HG02678 (cell line): ENCODE data around the gene XIRP1.
"Not testable (repeated sequence)": the region's sequence is repeated elsewhere in the genome, so short reads cannot be mapped to it uniquely, and the experiment has no call there.

Experiments used
- ATAC-seq: cut with Tn5 transposase; IDR thresholded peaks from one replicate; pipeline ENCODE4 v1.9.1; 2021; ENCODE audit warnings: mild to moderate bottlenecking, moderate library complexity; ENCODE audit not compliant: unreplicated experiment

The XIRP1 gene

GRCh38 chr3:39185959-39186691, 6.3 kb downstream of the XIRP1 start:
- no peak for ATAC-seq

DNA sequence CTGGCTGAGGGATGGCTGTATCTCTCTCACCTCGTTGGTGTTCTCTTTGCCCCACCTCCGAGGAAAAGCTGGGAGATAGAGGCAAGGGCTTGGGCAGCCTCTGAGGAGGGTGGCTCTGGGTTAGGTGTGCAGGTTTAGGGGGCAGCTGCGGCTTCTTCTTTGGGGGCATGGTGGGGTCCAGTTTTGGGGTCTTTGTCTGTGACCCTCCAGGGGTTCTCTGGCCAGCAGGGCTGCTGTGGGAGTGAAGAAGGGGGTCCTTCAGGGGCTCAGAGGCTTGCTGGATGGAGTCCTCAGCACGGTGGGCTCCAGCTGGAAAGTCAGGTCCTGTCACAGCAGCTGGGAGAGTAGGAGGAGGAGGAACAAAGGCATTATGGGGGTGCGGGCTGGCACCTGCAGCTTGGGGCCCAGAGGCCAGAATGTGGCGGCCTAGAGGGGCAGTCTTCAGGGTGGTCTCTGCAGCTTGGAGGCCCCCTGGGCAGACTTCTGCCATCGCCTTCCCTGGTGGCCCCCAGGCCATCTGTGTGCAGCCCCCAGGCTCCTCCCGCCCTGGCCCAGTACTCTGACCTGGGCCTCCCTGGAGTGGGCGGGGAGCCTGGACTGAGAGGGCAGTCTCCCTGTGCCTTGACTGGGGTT, 7.0 kb downstream of the XIRP1 start:
- no peak for ATAC-seq

- ATAC-seq, result no peak
Measured at GRCh38 chr3:39184968-39185285, 7.5 kb downstream of the XIRP1 start.

- no peak for ATAC-seq
Measured at GRCh38 chr3:39184081-39184967, 8.1 kb downstream of the XIRP1 start.

- no peak for ATAC-seq
Measured at GRCh38 chr3:39183211-39184080, 8.9 kb downstream of the XIRP1 start.

DNA sequence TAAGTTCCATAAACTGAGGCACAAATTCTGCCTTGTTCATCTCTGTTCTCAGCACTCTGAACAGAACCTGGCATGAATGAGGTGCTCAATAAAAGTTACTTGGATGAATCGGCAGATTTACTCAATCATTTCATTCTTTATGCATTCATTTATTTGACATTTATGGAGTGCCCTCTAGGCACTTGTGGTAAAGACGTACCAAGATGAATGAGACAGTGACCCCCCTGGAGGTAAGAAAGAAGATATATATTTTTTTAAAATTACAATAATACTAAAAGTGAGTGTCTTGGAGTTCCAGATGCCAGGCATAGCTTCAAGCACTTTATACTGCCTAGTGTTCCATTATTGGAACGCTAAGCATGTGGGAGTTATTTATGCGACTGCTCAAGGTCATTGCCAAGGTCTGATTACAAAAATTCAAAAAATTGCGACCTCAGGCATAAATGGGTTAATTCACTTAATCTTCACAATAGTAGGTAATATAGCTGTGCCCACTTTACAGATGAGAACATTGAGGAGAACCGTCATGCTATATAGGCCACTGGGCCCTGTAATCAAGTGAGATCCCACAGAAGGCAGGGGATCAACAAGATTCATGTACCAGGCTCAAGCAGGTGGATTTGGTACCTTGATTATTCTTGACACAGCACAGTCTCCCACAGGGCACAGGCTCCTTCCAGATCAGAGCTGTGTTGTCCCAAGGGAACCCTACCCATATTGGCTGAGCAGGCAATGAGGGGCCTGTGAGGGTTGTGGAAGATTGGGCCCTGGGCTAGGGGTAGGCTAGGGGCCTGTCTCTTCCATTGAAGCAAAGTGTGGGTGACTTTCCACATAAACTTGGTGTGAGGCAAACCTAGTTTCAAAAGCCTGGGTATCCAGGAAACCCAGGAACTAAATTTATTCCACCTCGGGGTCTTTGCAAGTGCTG, 10.7 kb downstream of the XIRP1 start:
- no peak for ATAC-seq

- ATAC-seq, result peak; percentile 89
Measured at GRCh38 chr3:39180546-39181346, 11.6 kb downstream of the XIRP1 start.

DNA sequence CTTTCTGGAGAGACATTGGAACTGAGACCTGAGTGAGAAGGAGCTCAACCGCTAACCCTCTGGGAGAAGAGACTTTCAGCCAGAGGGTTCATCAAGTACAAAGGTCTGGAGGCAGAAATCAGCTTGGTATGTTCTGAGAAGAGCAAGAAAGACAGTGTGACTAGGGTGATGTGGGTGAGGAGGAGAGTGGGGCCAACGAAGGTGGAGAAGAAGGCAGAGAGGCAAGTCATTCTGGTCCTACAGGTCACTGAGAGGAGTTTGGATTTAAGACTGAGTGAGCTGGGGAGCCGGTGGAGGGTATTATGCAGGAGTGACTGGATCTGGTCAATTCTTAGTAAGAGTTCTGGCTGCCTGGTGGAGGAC, 12.2 kb downstream of the XIRP1 start:
- ATAC-seq, result no peak

GRCh38 chr3:39178553-39178952, 13.8 kb downstream of the XIRP1 start:
- no peak for ATAC-seq

- ATAC-seq, result peak; percentile 45
Measured at GRCh38 chr3:39177708-39178332, 14.6 kb downstream of the XIRP1 start.

- ATAC-seq, result no peak
Measured at GRCh38 chr3:39176025-39176714, 16.2 kb downstream of the XIRP1 start.

GRCh38 chr3:39173318-39174125, 18.9 kb downstream of the XIRP1 start:
- no peak for ATAC-seq

DNA sequence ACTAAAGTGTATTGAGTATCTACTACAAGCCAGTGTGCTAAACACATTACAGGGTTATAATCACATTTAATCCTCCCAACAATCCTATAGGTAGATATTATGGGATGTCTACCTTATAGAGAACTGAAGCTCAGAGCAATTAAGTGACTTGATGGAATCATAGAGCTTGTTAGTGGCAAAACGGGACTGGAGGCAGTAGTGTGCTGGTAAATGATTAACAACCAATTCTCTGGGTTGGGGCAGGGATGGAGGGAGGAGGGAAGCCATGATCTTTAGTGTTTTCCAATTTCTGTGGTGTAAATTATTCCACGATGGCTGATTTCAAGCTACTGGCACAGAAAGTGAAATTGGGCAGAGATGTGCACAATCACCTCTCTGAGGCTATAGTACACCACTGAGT, 20.5 kb downstream of the XIRP1 start:
- ATAC-seq, result no peak

DNA sequence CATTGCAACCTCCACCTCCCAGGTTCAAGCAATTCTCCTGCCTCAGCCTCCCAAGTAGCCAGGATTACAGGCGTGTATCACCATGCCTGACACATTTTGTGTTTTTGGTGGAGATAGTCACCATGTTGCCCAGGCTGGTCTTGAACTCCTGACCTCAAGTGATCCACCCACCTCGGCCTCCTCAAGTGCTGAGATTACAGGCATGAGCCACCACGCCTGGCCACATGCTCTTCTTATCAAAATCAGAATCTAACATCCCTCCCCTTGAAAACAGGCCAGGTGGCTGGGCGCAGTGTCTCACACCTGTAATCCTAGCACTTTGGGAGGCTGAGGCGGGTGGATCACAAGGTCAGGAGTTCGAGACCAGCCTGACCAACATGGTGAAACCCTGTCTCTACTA, 21.5 kb downstream of the XIRP1 start:
- ATAC-seq, result not testable (repeated sequence)

GRCh38 chr3:39170461-39170860, 21.9 kb downstream of the XIRP1 start:
- ATAC-seq, result no peak

- ATAC-seq, result no peak
Measured at GRCh38 chr3:39169712-39170111, 22.7 kb downstream of the XIRP1 start.

DNA sequence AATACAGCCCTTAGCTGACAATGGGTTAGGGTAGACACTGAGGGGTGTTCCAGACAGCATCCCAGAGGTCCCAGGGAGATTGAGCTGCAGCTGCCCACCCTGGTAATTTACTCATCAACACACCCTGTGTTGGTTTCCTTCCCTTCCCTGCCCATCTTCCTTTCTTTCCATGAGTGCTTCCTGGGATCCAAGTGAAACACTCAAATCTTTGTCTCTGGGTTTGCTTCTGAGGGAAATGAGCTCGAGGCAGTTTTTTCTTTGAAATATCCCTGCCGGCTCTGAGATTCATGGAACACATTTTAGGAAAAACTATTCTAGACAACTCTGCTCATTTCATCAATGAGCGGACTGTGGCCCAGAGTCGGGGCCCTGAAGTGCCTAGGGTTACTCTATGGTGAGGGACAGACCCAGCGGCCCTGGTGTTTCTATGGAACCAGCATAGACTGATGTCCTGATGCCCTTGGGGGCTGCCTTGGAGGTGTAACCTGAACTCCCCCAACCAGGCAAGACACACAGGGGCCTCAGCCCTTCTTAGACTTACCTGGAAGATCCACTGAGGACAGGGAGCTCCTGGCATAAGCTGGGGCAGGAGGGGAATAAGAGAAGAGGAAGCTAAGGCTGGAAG, 24.1 kb downstream of the XIRP1 start:
- ATAC-seq, result no peak
